IMR-90 (cell line): Measurements from ENCODE around the gene ZDHHC3. TPM values are rescaled to one million over a fixed set of nuclear protein-coding genes. Genes with fewer than 3 reads are reported as not detected.

ENCODE experiments used
- ATAC-seq: fragments of 200-7000 bp; cut with Tn5 transposase; 2 replicates; pipeline ENCODE4 v1.9.1; 2020; ENCODE audit warnings: low read depth, mild to moderate bottlenecking, moderate library complexity
- BruUV-seq: library from RNA; stranded (reverse); fragments of 400-500 nt; replicated peaks from 2 replicates; lab custom pipeline; 2021; lab: Mats Ljungman, UMichigan
- CTCF ChIA-PET: fragments of 300-600 bp; formaldehyde crosslinking; extraction: SDS; loops from one replicate; lab custom pipeline; 2021; ENCODE audit warnings: antibody characterized with exemption; lab: Yijun Ruan, JAX
- POLR2A ChIA-PET: fragments of 300-600 bp; sonication (Branson Sonifier 250); formaldehyde crosslinking; loops from one replicate; lab custom pipeline; 2022; ENCODE audit warnings: antibody characterized with exemption; ENCODE audit not compliant: unreplicated experiment; lab: Charles Lee
- DNase-seq: peaks from one replicate; pipeline ENCODE4 v3.0.0; 2013
- H2AFZ ChIP-seq: replicated peaks from 2 replicates; pipeline ENCODE3; 2013; ENCODE audit warnings: low read length, mild to moderate bottlenecking; ENCODE audit not compliant: poor library complexity
- H2AK5ac ChIP-seq: 2 replicates; pipeline ENCODE4 v1.6.1; 2013; ENCODE audit warnings: low read depth, low read length, inconsistent platforms
- H2AK9ac ChIP-seq: replicated peaks from 2 replicates; pipeline ENCODE3; 2013; ENCODE audit warnings: mild to moderate bottlenecking, low read depth, low read length, moderate library complexity; ENCODE audit not compliant: poor library complexity
- H2BK120ac ChIP-seq: 2 replicates; pipeline ENCODE4 v1.6.1; 2013; ENCODE audit warnings: low read depth, low read length, inconsistent platforms
- H2BK15ac ChIP-seq: 3 replicates; pipeline ENCODE4 v1.6.1; 2013; ENCODE audit warnings: low read depth, low read length, inconsistent platforms
- H2BK20ac ChIP-seq: 2 replicates; pipeline ENCODE4 v1.6.1; 2013; ENCODE audit warnings: low read depth, mild to moderate bottlenecking, inconsistent platforms, low read length, moderate library complexity
- H2BK5ac ChIP-seq: 2 replicates; pipeline ENCODE4 v1.6.1; 2013; ENCODE audit warnings: mild to moderate bottlenecking, low read depth, low read length, inconsistent platforms; ENCODE audit not compliant: poor library complexity, severe bottlenecking
- H3K14ac ChIP-seq: replicated peaks from 2 replicates; pipeline ENCODE4 v1.6.1; 2013; ENCODE audit warnings: low read depth, low read length, inconsistent platforms
- H3K18ac ChIP-seq: 2 replicates; pipeline ENCODE4 v1.6.1; 2013; ENCODE audit warnings: low read depth, low read length, control low read depth
- H3K23ac ChIP-seq: 2 replicates; pipeline ENCODE4 v1.6.1; 2013; ENCODE audit warnings: low read depth, low read length, inconsistent platforms
- H3K27ac ChIP-seq: 2 replicates; pipeline ENCODE4 v1.5.1; 2013; ENCODE audit warnings: mild to moderate bottlenecking, control low read depth, low read length; ENCODE audit not compliant: insufficient read depth
- H3K27me3 ChIP-seq: 2 replicates; pipeline ENCODE4 v1.6.1; 2013; ENCODE audit warnings: low read length; ENCODE audit not compliant: control insufficient read depth, insufficient read depth
- H3K36me3 ChIP-seq: 2 replicates; pipeline ENCODE4 v1.6.1; 2013; ENCODE audit warnings: low read length, mixed read lengths; ENCODE audit not compliant: control insufficient read depth, insufficient read depth
- H3K4ac ChIP-seq: 2 replicates; pipeline ENCODE4 v1.6.1; 2013; ENCODE audit warnings: low read depth, low read length, inconsistent platforms
- H3K4me1 ChIP-seq: 2 replicates; pipeline ENCODE4 v1.6.1; 2013; ENCODE audit warnings: low read length, mixed read lengths; ENCODE audit not compliant: control insufficient read depth, insufficient read depth
- H3K4me2 ChIP-seq: 2 replicates; pipeline ENCODE4 v1.6.1; 2013; ENCODE audit warnings: low read depth, mild to moderate bottlenecking, control low read depth, low read length, moderate library complexity
- H3K4me3 ChIP-seq: 2 replicates; pipeline ENCODE4 v1.5.1; 2013; ENCODE audit warnings: low read depth, mild to moderate bottlenecking, control low read depth, low read length, moderate library complexity; ENCODE audit not compliant: insufficient read depth
- H3K56ac ChIP-seq: 2 replicates; pipeline ENCODE4 v1.6.1; 2013; ENCODE audit warnings: low read length, inconsistent platforms; ENCODE audit not compliant: insufficient read depth; ENCODE audit errors: extremely low read depth
- H3K79me1 ChIP-seq, 2 experiments: 2 replicates each; pipeline ENCODE4 v1.6.1; 2013; ENCODE audit warnings: low read length in 2 of 2, inconsistent platforms in 1 of 2, low read depth in 1 of 2
- H3K9ac ChIP-seq: 2 replicates; pipeline ENCODE4 v1.6.1; 2013; ENCODE audit warnings: low read depth, low read length, control low read depth
- H3K9me1 ChIP-seq: 2 replicates; pipeline ENCODE4 v1.6.1; 2013; ENCODE audit warnings: low read length, inconsistent platforms; ENCODE audit not compliant: insufficient read depth
- H3K9me3 ChIP-seq: 2 replicates; pipeline ENCODE4 v1.6.1; 2013; ENCODE audit warnings: low read length; ENCODE audit not compliant: control insufficient read depth, insufficient read depth
- H4K20me1 ChIP-seq: 2 replicates; pipeline ENCODE4 v1.6.1; 2013; ENCODE audit warnings: low read length, inconsistent platforms; ENCODE audit not compliant: insufficient read depth
- H4K5ac ChIP-seq: 2 replicates; pipeline ENCODE4 v1.6.1; 2013; ENCODE audit warnings: mild to moderate bottlenecking, low read depth, low read length, control low read depth
- H4K8ac ChIP-seq, 2 experiments: 2 replicates each; pipeline ENCODE4 v1.6.1; 2013; ENCODE audit warnings: low read depth in 2 of 2, low read length in 2 of 2, control low read depth in 1 of 2, inconsistent platforms in 1 of 2
- H4K91ac ChIP-seq: 2 replicates; pipeline ENCODE4 v1.6.1; 2013; ENCODE audit warnings: low read depth, low read length, inconsistent platforms; ENCODE audit not compliant: insufficient read depth
- BHLHE40 ChIP-seq: fragments of 150-350 bp; IDR thresholded peaks from 2 replicates; pipeline ENCODE4 v1.6.1; 2016; ENCODE audit warnings: mild to moderate bottlenecking, low read depth, low read length
- CTCF ChIP-seq: conservative IDR thresholded peaks from 2 replicates; pipeline ENCODE4 v1.5.1; 2012; ENCODE audit warnings: mild to moderate bottlenecking, low read depth, low read length, improper control_type of control experiment
- ELK1 ChIP-seq: fragments of 150-350 bp; IDR thresholded peaks from 2 replicates; pipeline ENCODE4 v1.6.1; 2016; ENCODE audit warnings: low read depth, mild to moderate bottlenecking, low read length, moderate library complexity, borderline replicate concordance
- FOS ChIP-seq: fragments of 150-350 bp; IDR thresholded peaks from 2 replicates; pipeline ENCODE4 v1.6.1; 2016; ENCODE audit warnings: low read depth, low read length
- MAFK ChIP-seq: IDR thresholded peaks from 2 replicates; pipeline ENCODE4 v1.6.1; 2012; ENCODE audit warnings: low read depth, low read length, improper control_type of control experiment
- MAZ ChIP-seq: IDR thresholded peaks from 2 replicates; pipeline ENCODE4 v1.6.1; 2012; ENCODE audit warnings: low read depth, mild to moderate bottlenecking, low read length, improper control_type of control experiment, moderate library complexity, borderline replicate concordance
- MXI1 ChIP-seq: IDR thresholded peaks from 2 replicates; pipeline ENCODE4 v1.6.1; 2012; ENCODE audit warnings: low read depth, mild to moderate bottlenecking, low read length, moderate library complexity, borderline replicate concordance
- NFE2L2 ChIP-seq: fragments of 150-350 bp; IDR thresholded peaks from 2 replicates; pipeline ENCODE4 v1.6.1; 2016; ENCODE audit warnings: low read depth, mild to moderate bottlenecking, low read length
- POLR2A ChIP-seq: IDR thresholded peaks from 2 replicates; pipeline ENCODE4 v1.6.1; 2012; ENCODE audit warnings: mild to moderate bottlenecking, low read depth, low read length
- RAD21 ChIP-seq: IDR thresholded peaks from 2 replicates; pipeline ENCODE4 v1.6.1; 2012; ENCODE audit warnings: low read length, improper control_type of control experiment
- RCOR1 ChIP-seq: IDR thresholded peaks from 2 replicates; pipeline ENCODE4 v1.6.1; 2012; ENCODE audit warnings: mild to moderate bottlenecking, low read length, improper control_type of control experiment; ENCODE audit not compliant: insufficient replicate concordance
- RFX5 ChIP-seq: IDR thresholded peaks from 2 replicates; pipeline ENCODE4 v1.8.0; 2012; ENCODE audit warnings: low read depth, mild to moderate bottlenecking, low read length, moderate library complexity
- SMC3 ChIP-seq: fragments of 150-350 bp; IDR thresholded peaks from 2 replicates; pipeline ENCODE4 v1.6.1; 2016; ENCODE audit warnings: low read depth, mild to moderate bottlenecking, antibody characterized with exemption, low read length, moderate library complexity
- USF2 ChIP-seq: fragments of 150-350 bp; IDR thresholded peaks from 2 replicates; pipeline ENCODE4 v1.6.1; 2017; ENCODE audit warnings: mild to moderate bottlenecking, antibody characterized with exemption, low read length, low read depth
- dilution Hi-C: fragments of 300-500 bp; cut with HindIII; formaldehyde crosslinking; loops from one replicate; pipeline ENCODE4 v1.14.3; 2018; ENCODE audit warnings: low sequenced_read_pairs; ENCODE audit not compliant: unreplicated experiment
- in situ Hi-C: fragments of 300-500 bp; cut with MboI; formaldehyde crosslinking; loops from 3 replicates; pipeline ENCODE4 v1.14.3; 2019; ENCODE audit warnings: low sequenced_read_pairs, inconsistent platforms, mixed read lengths
- intact Hi-C: fragments of 100-400 bp; cut with micrococcal nuclease; formaldehyde crosslinking; loops from 2 replicates; pipeline ENCODE4 v1.10.0; 2022
- polyA plus RNA-seq, 3 experiments: library from polyadenylated mRNA; depleted of rRNA; stranded (reverse); fragments of >200 nt; gene quantifications; 2 replicates each; pipeline ENCODE4 v1.2.3, GENCODE V29; 2012; ENCODE audit warnings: low replicate concordance in 1 of 3
- total RNA-seq: library from RNA; depleted of rRNA; stranded (reverse); fragments of >200 nt; gene quantifications from 2 replicates; pipeline ENCODE4 v1.2.3, GENCODE V29; 2012

Gene ZDHHC3
- total and polyA plus RNA-seq, 2 of the 4 experiments (the other 2 are of a cell fraction), result 57.7 to 59.6 TPM

- CTCF ChIA-PET, result interaction anchor here (0.5 kb wide), 1 partner anchor 483 kb away, joined by 3 read pairs; no protein-coding TSS in a partner anchor
These were observed 27.4 kb upstream of the ZDHHC3 start for GRCh38 chr3:45003406-45003805.

More at GRCh38 chr3:45003406-45003805, 27.4 kb upstream of the ZDHHC3 start:
- H3K9ac ChIP-seq, result no peak overlapping the region
- dilution Hi-C loops (no loop called here), intact Hi-C loops (no loop called here), in situ Hi-C loops (no loop called here)
- no peak overlapping the region for H3K4ac ChIP-seq
- H4K8ac ChIP-seq, result no peak overlapping the region
- H3K23ac ChIP-seq, result no peak overlapping the region
- H3K4me3 ChIP-seq, result no peak overlapping the region
- no peak overlapping the region for H3K4me2 ChIP-seq
- no peak overlapping the region for H3K18ac ChIP-seq
- H4K20me1 ChIP-seq, result no peaks in the 10 kb centered on the region
- H3K27ac ChIP-seq, result no peak overlapping the region
- H2AFZ ChIP-seq, result no peak overlapping the region
- H2BK15ac ChIP-seq, result no peak overlapping the region
- BruUV-seq, result no TSS peak
- DNase-seq (no peak), ATAC-seq (no peak)
- H3K36me3 ChIP-seq, result peaks cover 31% of the 10 kb centered on the region
- no peaks in the 10 kb centered on the region for H3K27me3 ChIP-seq
- H3K56ac ChIP-seq, result no peak overlapping the region
- H4K91ac ChIP-seq, result no peak overlapping the region
- H3K79me1 ChIP-seq, result peaks cover 15 to 21% of the 10 kb centered on the region in 2 experiments
- no peak overlapping the region for H2BK5ac ChIP-seq
- POLR2A ChIA-PET, result no interaction called here
- no peak overlapping the region for H2BK20ac ChIP-seq
- H2AK9ac ChIP-seq, result no peak overlapping the region
- no peak overlapping the region for H2AK5ac ChIP-seq
- TF ChIP-seq RFX5, result no peak
- TF ChIP-seq ELK1, result no peak
- no peak for TF ChIP-seq CTCF
- TF ChIP-seq BHLHE40, result no peak
- TF ChIP-seq MXI1, result no peak
- TF ChIP-seq SMC3, result no peak
- no peak for TF ChIP-seq RCOR1
- no peak for TF ChIP-seq MAZ
- TF ChIP-seq NFE2L2, result no peak
- TF ChIP-seq POLR2A, result no peak
- TF ChIP-seq RAD21, result no peak
- no peak for TF ChIP-seq USF2
- TF ChIP-seq MAFK, result no peak
- no peak for TF ChIP-seq FOS
- H3K14ac ChIP-seq, result no peak overlapping the region
- H4K5ac ChIP-seq, result no peak overlapping the region
- H2BK120ac ChIP-seq, result no peak overlapping the region
- peaks cover 9% of the 10 kb centered on the region for H3K4me1 ChIP-seq
- no peaks in the 10 kb centered on the region for H3K9me3 ChIP-seq
- H3K9me1 ChIP-seq, result peaks cover 14% of the 10 kb centered on the region
